ENCODE results near the gene TEX44. TPM values are rescaled to one million over a fixed set of nuclear protein-coding genes. Genes with fewer than 3 reads are reported as not detected.

Gene TEX44
- total RNA-seq, 3 donors from 2014 or later (not counting 1 experiment from before 2014, with no cell fraction given) = not detected

DNA sequence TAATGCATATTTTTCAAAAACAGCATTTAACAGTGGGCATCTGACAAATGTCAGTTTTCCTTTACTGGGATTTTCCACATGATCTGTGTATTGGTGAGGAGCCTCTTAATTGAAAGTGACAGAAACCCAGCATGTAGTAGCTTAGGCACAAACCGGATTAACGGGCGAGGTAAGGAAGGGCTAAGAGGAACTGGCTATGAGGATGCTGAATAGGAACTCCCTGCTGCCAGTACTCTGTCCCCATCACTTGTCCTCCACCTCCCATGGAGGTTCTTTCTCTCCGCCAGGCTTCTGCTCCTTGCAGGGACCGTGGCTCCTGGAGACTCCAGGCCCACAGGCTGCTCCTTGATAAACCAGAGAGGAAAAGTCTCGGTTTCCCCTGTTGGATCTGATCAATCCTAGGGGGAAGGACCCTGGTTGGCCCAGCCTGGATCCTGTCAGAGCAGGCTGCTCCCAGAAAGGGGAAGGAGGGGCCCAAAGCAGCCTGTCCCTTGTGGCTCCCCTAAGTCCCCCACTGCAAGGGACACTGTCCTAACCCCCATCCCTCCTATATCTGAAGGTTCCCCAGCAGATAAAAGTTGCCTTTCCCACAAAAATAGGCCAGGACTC lies 10.3 kb downstream of the TEX44 start:
- Mint-ChIP-seq H3K9me3 (no peaks in the 10 kb centered on the region), H3K4me1 (peaks cover 6 to 15% of the 10 kb centered on the region in 2 donors), H3K27me3 (ENCODE audit: low read depth in 2 of 2) (no peaks in the 10 kb centered on the region), H3K36me3 (no peaks in the 10 kb centered on the region), H3K4me3 (peak overlapping the region; percentile 1), H3K27ac (peak overlapping the region; percentile 79 to 93)
- 72% methylated on average over 6 of the region's 6 CpGs for WGBS (ENCODE audit: insufficient coverage)
- peaks cover 17% of the 10 kb centered on the region for H3K4me1 ChIP-seq (ENCODE audit: control insufficient read depth, insufficient read depth, low read length)
- no peaks in the 10 kb centered on the region for H3K36me3 ChIP-seq (ENCODE audit: control insufficient read depth, insufficient read depth, low read length)
- no peaks in the 10 kb centered on the region for H3K9me3 ChIP-seq (ENCODE audit: control insufficient read depth, insufficient read depth, low read length)
- no peak overlapping the region for H3K4me3 ChIP-seq (ENCODE audit: low read length)
- DNase-seq (no peak), ATAC-seq (no peak)
- H3K27me3 ChIP-seq (ENCODE audit: control insufficient read depth, insufficient read depth, low read length) = no peaks in the 10 kb centered on the region
- intact Hi-C loops (cut with micrococcal nuclease) = no loop called here
- TF ChIP-seq, protein P1, sequence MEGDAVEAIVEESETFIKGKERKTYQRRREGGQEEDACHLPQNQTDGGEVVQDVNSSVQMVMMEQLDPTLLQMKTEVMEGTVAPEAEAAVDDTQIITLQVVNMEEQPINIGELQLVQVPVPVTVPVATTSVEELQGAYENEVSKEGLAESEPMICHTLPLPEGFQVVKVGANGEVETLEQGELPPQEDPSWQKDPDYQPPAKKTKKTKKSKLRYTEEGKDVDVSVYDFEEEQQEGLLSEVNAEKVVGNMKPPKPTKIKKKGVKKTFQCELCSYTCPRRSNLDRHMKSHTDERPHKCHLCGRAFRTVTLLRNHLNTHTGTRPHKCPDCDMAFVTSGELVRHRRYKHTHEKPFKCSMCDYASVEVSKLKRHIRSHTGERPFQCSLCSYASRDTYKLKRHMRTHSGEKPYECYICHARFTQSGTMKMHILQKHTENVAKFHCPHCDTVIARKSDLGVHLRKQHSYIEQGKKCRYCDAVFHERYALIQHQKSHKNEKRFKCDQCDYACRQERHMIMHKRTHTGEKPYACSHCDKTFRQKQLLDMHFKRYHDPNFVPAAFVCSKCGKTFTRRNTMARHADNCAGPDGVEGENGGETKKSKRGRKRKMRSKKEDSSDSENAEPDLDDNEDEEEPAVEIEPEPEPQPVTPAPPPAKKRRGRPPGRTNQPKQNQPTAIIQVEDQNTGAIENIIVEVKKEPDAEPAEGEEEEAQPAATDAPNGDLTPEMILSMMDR (IDR thresholded peaks at IDR 0.05) = no peak
- no peak overlapping the region for H3K27ac ChIP-seq (ENCODE audit: low read length)

DNA sequence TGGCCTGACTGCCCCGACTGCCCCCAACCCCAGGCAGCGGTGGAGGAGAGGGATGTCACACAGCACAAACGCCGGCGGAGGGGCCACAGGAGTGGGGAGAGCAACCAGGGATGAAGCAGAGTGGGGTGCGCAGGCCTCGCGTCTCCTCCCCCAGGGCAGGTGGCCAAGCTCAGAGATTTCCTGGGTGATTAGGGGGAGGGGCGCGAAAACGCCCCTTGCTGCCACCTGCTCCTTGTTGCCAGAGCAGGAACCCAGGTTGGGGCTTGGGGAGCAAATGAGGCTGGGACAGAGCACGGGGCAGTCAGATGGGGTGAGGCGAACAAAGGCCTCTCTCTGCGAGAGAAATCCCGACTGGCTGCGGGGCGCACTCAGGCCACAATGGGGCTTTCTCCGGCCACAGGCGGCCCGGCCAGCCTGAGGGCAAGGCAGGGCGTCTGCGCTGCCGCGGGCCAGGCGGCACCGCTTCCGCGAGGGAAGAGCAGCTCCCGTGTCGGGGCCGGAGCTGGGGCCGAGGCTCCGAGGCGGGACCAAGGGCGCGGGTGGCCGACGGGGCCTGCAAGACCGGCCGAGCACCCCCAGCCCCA lies 11.5 kb downstream of the TEX44 start:
- intact Hi-C loops (cut with micrococcal nuclease) = loop anchor here (1.0 kb wide), 1 partner anchor 90 kb away; no protein-coding TSS in a partner anchor
- TF ChIP-seq, protein P1 (IDR thresholded peaks at IDR 0.05) = no peak
- 19% methylated on average over 40 of the region's 40 CpGs for WGBS (ENCODE audit: insufficient coverage)
- Histone ChIP-seq H3K36me3 (ENCODE audit: control insufficient read depth, insufficient read depth, low read length) (no peaks in the 10 kb centered on the region), H3K4me3 (ENCODE audit: low read length) (peak overlapping the region; percentile 38), H3K9me3 (ENCODE audit: control insufficient read depth, insufficient read depth, low read length) (no peaks in the 10 kb centered on the region), H3K27me3 (ENCODE audit: control insufficient read depth, insufficient read depth, low read length) (no peaks in the 10 kb centered on the region), H3K4me1 (ENCODE audit: control insufficient read depth, insufficient read depth, low read length) (peaks cover 17% of the 10 kb centered on the region), H3K27ac (ENCODE audit: low read length) (peak overlapping the region; percentile 82)
- peak overlapping the region; percentile 49 for H3K4me3 Mint-ChIP-seq
- H3K27me3 Mint-ChIP-seq (ENCODE audit: low read depth in 2 of 2) = peaks cover 0 to 2% of the 10 kb centered on the region in 2 donors
- peaks cover 6 to 18% of the 10 kb centered on the region in 2 donors for H3K4me1 Mint-ChIP-seq
- H3K27ac Mint-ChIP-seq = peak overlapping the region; percentile 79 to 93
- H3K9me3 Mint-ChIP-seq = no peaks in the 10 kb centered on the region
- no peaks in the 10 kb centered on the region for H3K36me3 Mint-ChIP-seq
- DNase-seq = no peak
- ATAC-seq = peak in 2 of 3 donors; percentile 65 to 69

DNA sequence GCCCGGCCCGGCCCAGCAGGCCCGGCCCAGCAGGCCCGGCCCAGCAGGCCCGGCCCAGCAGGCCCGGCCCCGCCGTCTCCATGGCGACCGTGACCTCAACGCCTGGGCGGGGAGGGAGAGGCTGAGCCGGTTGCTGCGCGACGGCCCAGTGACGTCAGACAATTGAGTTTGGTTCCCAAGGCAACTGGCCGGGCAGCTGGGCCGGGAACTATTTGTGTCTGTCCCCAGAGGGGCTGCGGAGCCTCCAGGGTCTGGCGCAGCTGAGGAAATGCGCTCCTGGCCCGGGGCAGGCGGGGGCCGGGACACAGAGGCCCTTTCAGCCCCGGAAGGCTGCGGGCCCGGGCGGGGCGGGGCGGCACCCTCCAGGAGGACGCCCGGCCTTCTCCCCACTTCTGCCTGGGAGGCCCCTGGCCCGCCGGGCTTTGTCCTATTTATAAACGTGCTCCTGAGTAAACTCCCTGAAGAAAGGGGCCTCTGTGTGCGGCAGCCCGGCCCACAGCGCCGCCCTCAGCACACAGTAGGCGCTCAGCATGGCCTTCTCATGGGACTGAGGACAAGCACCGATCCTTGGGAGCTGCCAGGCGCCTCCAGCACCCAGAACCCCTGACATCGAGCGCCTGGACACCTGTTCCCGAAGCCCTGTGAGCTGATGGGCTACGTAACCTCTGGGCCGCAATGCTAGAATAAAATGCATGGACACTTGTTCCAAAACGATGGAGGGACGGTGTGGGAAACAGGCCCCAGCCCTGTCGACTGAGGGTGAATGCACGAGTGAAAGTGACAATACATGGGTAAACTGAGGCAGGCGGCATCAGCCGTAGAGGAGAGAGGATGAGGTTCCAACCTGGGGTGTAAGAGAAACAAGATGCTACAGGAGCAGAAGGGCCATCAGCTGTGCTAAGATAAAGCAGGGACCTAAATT lies 12.3 kb downstream of the TEX44 start:
- peak; percentile 99 for DNase-seq
- H3K4me1 ChIP-seq (ENCODE audit: control insufficient read depth, insufficient read depth, low read length) = peaks cover 17% of the 10 kb centered on the region
- peak overlapping the region; percentile 68 for H3K4me3 Mint-ChIP-seq
- no peaks in the 10 kb centered on the region for H3K9me3 Mint-ChIP-seq
- ATAC-seq = peak; percentile 78 to 90 (median 85)
- no peaks in the 10 kb centered on the region for H3K27me3 ChIP-seq (ENCODE audit: control insufficient read depth, insufficient read depth, low read length)
- H3K27ac Mint-ChIP-seq = peak overlapping the region; percentile 79 to 93
- TF ChIP-seq, protein P1 (IDR thresholded peaks at IDR 0.05) = no peak
- peaks cover 6 to 18% of the 10 kb centered on the region in 2 donors for H3K4me1 Mint-ChIP-seq
- peak overlapping the region; percentile 29 for H3K4me3 ChIP-seq (ENCODE audit: low read length)
- H3K9me3 ChIP-seq (ENCODE audit: control insufficient read depth, insufficient read depth, low read length) = no peaks in the 10 kb centered on the region
- 21% methylated on average over 54 of the region's 54 CpGs for WGBS (ENCODE audit: insufficient coverage)
- no peaks in the 10 kb centered on the region for H3K36me3 Mint-ChIP-seq
- intact Hi-C loops (cut with micrococcal nuclease) = loop anchor here (1.0 kb wide), 1 partner anchor 91 kb away; no protein-coding TSS in a partner anchor
- peak overlapping the region; percentile 82 for H3K27ac ChIP-seq (ENCODE audit: low read length)
- peaks cover 0 to 2% of the 10 kb centered on the region in 2 donors for H3K27me3 Mint-ChIP-seq (ENCODE audit: low read depth in 2 of 2)
- H3K36me3 ChIP-seq (ENCODE audit: control insufficient read depth, insufficient read depth, low read length) = no peaks in the 10 kb centered on the region
